Activated CD8-positive, alpha-beta memory T cell treated with anti-CD3 and anti-CD28 coated beads, Interleukin-2, amount 50 U/mL, for 1 hour (primary cell): ENCODE measurements around the gene SLC17A4.
"Not testable (repeated sequence)": the region's sequence is repeated elsewhere in the genome, so short reads cannot be mapped to it uniquely, and the experiment has no call there.

ENCODE experiments used
- DNase-seq: peaks from one replicate; pipeline ENCODE4 v3.0.0-alpha.2; 2020; ENCODE audit errors: extremely low read depth

Gene SLC17A4

GRCh38 chr6:25754535-25754934 is at the start of gene SLC17A4:
Gene SLC17A4, plus strand, starts transcription at chr6:25754742. Its CDS starts 7,221 bp downstream, at chr6:25761963.
- no peak for DNase-seq

DNA sequence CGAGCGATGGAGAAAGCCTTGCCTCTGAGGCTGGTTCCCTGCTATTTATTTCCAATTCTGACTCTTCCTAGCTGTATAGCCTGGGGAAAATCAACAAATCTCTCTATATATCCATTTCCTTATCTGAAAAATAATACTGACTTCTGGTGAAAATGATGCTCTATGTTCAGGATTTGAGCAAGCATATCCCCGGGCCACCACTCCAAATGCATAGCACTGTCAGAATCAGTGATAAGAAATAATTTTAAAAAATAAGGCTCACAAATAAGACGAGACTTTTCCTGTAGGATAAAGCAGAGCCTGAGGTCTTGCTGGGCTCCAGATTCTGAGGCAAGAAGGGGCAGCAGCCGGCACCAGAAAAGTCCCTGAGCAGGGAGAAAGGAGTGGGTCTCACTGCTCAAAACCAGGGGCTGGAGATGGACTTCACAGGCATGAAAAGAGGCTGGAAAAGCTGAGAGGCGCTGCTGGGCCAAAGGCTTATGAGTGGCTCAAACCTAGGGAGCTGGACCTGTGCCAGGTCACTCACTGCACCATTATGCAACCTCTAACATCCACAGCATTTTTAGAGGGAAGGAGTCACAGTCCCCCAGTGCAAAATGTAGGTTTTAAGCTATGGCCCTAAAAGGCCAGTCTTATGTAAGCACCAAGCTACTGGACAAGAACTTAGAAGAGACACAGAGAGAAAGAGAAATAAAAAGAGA is 48.1 kb upstream of the SLC17A4 start:
- no peak for DNase-seq

GRCh38 chr6:25709761-25710160 is 44.8 kb upstream of the SLC17A4 start:
- DNase-seq, result no peak

DNA sequence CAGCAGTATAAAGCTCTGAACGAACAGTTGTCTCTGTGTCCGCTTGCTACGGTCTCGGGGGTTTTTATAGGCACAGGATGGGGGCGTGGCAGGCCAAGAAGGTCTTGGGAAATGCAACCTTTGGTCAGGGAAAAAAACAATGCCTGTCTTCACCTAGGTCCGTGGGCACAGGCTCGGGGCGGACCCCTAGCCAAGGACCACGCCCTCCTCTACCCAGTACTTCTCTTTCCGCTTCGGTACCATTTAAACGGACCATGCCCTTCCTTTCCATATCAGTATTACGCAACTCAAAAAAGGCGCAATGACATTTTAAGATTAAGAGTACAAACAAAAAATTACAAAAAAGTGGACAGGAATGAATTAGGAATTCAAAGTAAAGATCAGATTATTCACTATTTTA is 44.3 kb upstream of the SLC17A4 start:
- no peak for DNase-seq

DNA sequence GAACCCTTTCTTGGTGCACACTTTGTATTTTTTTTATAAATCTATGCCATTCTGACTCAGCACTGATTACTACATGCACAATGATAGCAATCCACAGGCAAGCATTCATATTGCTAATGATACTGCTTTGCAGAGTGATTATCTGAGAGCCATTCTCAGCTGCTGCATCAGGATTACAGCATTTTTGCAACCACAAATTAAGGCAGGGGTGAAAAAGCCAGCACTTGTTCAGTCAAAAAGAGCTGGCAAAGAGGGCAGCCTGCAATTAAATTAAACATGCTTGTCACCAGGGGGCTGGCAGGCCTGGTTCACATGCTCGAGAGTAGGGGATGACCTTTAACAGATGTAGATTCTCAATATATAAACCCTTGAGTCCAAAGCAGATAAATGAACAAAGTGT is 40.7 kb upstream of the SLC17A4 start:
- no peak for DNase-seq

- no peak for DNase-seq
Measured at GRCh38 chr6:25714765-25715164, 39.8 kb upstream of the SLC17A4 start.

GRCh38 chr6:25715794-25716193 is 38.7 kb upstream of the SLC17A4 start:
- DNase-seq, result no peak

GRCh38 chr6:25717866-25718740 is 36.4 kb upstream of the SLC17A4 start:
- no peak for DNase-seq

DNA sequence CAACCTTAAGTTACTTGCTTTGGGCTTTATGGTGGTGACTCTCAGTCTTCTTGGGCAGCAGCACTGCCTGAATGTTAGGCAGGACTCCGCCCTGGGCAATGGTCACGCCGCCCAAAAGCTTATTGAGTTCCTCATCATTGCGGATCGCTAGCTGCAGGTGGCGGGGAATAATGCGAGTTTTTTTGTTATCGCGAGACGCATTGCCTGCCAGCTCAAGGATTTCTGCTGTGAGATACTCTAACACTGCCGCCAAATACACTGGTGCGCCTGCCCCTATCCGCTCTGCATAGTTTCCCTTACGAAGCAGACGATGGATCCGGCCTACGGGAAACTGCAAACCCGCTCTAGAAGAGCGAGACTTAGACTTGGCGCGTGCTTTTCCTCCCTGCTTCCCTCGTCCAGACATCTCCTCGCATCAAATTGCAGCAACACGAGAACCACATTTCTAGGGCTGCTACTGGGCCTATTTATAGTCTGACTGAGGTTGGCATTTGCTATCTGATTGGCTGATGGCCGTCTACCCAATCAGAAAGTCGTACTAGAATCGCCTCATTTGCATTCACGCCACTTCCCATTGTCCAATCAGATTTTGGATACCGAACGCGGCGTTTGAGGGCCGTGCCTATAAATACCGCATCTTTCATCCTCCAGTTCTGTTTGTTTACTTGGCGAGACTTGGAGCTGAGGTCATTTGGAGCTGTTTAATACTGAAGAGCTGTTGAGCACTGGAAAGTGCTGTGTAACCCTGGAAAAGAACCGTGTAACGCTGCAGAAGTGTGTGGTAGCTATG is 28.2 kb upstream of the SLC17A4 start:
- DNase-seq, result no peak

DNA sequence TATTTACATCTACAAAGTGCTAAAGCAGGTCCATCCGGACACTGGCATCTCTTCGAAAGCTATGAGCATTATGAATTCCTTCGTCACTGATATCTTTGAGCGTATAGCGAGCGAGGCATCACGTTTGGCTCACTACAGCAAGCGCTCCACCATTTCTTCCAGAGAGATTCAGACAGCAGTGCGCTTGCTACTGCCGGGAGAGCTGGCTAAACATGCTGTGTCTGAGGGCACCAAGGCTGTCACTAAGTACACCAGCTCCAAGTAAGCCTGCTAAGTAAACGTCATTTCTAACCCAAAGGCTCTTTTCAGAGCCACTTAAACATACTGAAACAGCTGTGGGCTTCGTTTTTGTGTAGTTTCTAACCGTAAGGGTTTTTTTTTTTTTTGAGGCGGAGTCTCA is 27.5 kb upstream of the SLC17A4 start:
- DNase-seq, result no peak

DNA sequence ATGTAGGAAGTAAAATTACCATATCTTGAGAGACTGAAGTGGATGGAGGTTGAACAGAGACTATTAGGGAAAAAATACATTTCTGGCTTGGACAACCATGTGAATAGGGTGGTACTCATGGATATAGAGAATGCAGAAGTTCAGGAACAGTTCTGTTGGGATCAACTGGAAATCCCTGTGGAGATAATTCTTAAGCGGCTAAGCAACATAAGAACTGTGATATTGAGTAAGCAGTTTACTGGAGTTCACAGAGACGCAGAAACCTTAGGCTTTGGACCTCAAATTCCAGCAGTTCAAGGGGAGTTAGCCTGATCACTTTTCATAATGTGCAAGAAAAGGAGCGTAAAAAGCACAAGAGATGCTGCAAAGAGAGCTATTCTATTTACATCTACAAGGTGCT is 23.6 kb upstream of the SLC17A4 start:
- DNase-seq, result no peak

GRCh38 chr6:25731721-25732120 is 22.8 kb upstream of the SLC17A4 start:
- DNase-seq, result no peak

GRCh38 chr6:25732468-25733198 is 21.9 kb upstream of the SLC17A4 start:
- no peak for DNase-seq

DNA sequence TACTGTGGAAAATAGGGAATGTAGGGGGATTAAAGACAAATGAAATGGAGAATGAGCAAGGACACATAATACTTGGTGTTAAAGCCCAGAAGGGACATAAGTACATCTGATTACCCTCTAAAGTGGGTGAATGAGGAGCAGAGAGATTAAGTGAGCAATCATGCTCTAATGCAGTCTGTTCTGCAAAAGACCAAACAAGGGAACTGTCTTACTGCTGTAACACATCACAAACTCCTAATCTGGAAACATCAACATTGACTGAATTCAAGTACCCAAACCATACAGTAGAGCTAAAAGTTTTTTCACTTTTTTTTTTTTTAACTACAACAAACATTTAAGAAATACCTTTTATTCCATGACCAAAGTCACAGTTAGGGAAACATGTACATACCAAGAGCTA is 19.3 kb upstream of the SLC17A4 start:
- DNase-seq, result no peak

GRCh38 chr6:25743868-25744267 is 10.7 kb upstream of the SLC17A4 start:
- no peak for DNase-seq

- DNase-seq, result no peak
Measured at GRCh38 chr6:25745836-25746235, 8.7 kb upstream of the SLC17A4 start.

- no peak for DNase-seq
Measured at GRCh38 chr6:25746968-25747367, 7.6 kb upstream of the SLC17A4 start.

DNA sequence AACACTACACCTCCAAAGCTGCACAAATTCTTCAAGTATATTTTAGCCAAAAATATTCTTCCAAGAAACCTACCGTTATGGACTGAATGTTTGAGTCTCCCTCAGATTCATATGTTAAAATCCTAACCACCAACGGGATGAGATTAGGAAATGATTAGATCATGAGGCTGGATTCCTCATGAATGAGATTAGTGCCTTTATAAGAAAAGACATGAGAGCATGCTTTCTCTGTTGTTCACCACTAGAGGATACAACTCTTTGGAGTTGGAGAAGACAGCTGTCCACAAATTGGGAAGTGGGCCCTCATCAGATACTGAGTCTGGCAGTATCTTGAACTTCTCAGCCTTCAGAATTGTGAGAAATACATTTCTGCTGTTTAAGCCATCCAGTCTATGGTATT is 7.1 kb upstream of the SLC17A4 start:
- no peak for DNase-seq

DNA sequence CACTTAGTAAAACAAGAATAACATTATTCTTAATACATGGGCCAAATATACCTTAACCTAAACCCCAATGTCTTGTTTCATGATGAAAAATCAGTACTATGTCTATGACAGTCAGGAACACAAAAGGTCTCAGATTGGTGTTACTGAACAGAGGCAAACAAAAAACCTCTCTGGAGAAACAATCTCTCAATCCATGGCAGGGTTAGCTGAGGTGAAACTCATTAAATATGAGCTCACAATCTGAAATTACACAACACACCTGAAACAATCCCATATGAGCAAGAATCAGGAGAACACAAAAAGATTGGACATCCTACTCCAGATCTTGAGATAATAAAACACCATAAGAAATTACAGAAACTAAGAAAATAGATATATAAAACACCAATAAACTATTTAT is 6.5 kb upstream of the SLC17A4 start:
- DNase-seq, result no peak

- not testable (repeated sequence) for DNase-seq
Measured at GRCh38 chr6:25748601-25749517, 5.7 kb upstream of the SLC17A4 start.

GRCh38 chr6:25749837-25750236 is 4.7 kb upstream of the SLC17A4 start:
- no peak for DNase-seq
